ENCODE data around the gene GPR33. TPM values are rescaled to one million over a fixed set of nuclear protein-coding genes. Genes with fewer than 3 reads are reported as not detected.

Gene GPR33
- polyA plus RNA-seq, 1 experiment = not detected

DNA sequence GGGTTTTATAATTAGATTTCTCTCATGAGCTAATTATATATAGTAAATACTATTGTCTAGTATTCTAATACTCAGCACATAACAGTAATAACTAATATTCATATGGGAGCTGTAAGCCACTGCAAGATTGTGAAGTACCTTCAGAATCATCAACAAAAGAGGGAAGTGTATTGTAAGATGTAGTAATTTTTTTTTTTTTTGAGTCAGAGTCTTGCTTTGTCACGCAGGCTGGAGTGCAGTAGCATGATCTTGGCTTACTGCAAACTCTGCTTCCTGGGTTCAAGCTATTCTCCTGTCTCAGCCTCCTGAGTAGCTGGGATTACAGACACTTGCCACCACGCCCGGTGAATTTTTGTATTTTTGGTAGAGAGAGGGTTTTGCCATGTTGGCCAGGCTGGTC, 3.1 kb downstream of the GPR33 start:
- H3K9me3 ChIP-seq (ENCODE audit: control insufficient read depth, insufficient read depth, low read length) = no peaks in the 10 kb centered on the region
- no peak overlapping the region for H3K27ac ChIP-seq (ENCODE audit: low read depth, low read length)
- no peaks in the 10 kb centered on the region for H3K27me3 ChIP-seq (ENCODE audit: control insufficient read depth, insufficient read depth, low read length)
- POLR2A ChIA-PET = interaction anchor here (0.7 to 0.9 kb wide), 2 partner anchors 64 to 843 kb away, joined by 3 to 5 read pairs; partner anchors contain the start of gene HEATR5A
- no peak for TF ChIP-seq CTCF (IDR thresholded peaks at IDR 0.05; ENCODE audit: low read depth, low read length)
- H3K4me3 ChIP-seq (ENCODE audit: low read depth, low read length) = no peak overlapping the region
- CTCF ChIA-PET = no interaction called here
- no peak for DNase-seq (ENCODE audit: low read depth, low spot score)

GRCh38 chr14:31480156-31480555, 7.7 kb downstream of the GPR33 start:
- no peak overlapping the region for H3K4me3 ChIP-seq (ENCODE audit: low read depth, low read length)
- no peak overlapping the region for H3K27ac ChIP-seq (ENCODE audit: low read depth, low read length)
- H3K27me3 ChIP-seq (ENCODE audit: control insufficient read depth, insufficient read depth, low read length) = no peaks in the 10 kb centered on the region
- no peak for DNase-seq (ENCODE audit: low read depth, low spot score)
- H3K9me3 ChIP-seq (ENCODE audit: control insufficient read depth, insufficient read depth, low read length) = no peaks in the 10 kb centered on the region
- TF ChIP-seq CTCF (IDR thresholded peaks at IDR 0.05; ENCODE audit: low read depth, low read length) = no peak
- ChIA-PET CTCF (interaction anchor here (1.0 kb wide), 1 partner anchor 775 kb away, joined by 3 read pairs; no protein-coding TSS in a partner anchor), POLR2A (interaction anchor here (0.6 kb wide), 1 partner anchor 107 kb away, joined by 3 read pairs; no protein-coding TSS in a partner anchor)

DNA sequence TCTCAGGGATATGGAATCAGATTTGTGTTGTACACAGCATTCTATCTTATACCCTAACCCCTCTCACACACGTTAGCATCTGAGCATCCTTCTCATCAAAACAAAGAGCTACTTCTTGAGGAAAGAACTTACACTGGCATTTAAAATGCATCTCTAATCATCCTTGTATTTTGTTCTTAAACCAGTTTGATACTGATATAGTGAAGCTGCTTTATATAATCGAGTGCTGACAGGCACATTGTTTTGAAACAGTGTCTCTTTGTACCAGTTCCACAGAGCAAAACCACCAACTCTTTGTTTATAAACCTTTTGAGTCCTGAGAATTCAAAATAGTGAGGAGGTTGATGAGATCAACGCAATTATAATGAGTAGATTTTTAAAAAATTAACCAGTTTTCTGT, 8.8 kb downstream of the GPR33 start:
- DNase-seq (ENCODE audit: low read depth, low spot score) = no peak
- Histone ChIP-seq H3K27me3 (ENCODE audit: control insufficient read depth, insufficient read depth, low read length) (no peaks in the 10 kb centered on the region), H3K4me3 (ENCODE audit: low read depth, low read length) (no peak overlapping the region), H3K27ac (ENCODE audit: low read depth, low read length) (no peak overlapping the region), H3K9me3 (ENCODE audit: control insufficient read depth, insufficient read depth, low read length) (no peaks in the 10 kb centered on the region)
- TF ChIP-seq CTCF (IDR thresholded peaks at IDR 0.05; ENCODE audit: low read depth, low read length) = no peak
- CTCF ChIA-PET = interaction anchor here (0.6 kb wide), 1 partner anchor 594 kb away, joined by 3 read pairs; no protein-coding TSS in a partner anchor
- POLR2A ChIA-PET = no interaction called here

GRCh38 chr14:31477248-31477647, 10.6 kb downstream of the GPR33 start:
- ChIA-PET CTCF (no interaction called here), POLR2A (no interaction called here)
- no peak overlapping the region for H3K4me3 ChIP-seq (ENCODE audit: low read depth, low read length)
- DNase-seq (ENCODE audit: low read depth, low spot score) = no peak
- TF ChIP-seq CTCF (IDR thresholded peaks at IDR 0.05; ENCODE audit: low read depth, low read length) = no peak
- no peak overlapping the region for H3K27ac ChIP-seq (ENCODE audit: low read depth, low read length)
- no peaks in the 10 kb centered on the region for H3K27me3 ChIP-seq (ENCODE audit: control insufficient read depth, insufficient read depth, low read length)
- H3K9me3 ChIP-seq (ENCODE audit: control insufficient read depth, insufficient read depth, low read length) = no peaks in the 10 kb centered on the region

DNA sequence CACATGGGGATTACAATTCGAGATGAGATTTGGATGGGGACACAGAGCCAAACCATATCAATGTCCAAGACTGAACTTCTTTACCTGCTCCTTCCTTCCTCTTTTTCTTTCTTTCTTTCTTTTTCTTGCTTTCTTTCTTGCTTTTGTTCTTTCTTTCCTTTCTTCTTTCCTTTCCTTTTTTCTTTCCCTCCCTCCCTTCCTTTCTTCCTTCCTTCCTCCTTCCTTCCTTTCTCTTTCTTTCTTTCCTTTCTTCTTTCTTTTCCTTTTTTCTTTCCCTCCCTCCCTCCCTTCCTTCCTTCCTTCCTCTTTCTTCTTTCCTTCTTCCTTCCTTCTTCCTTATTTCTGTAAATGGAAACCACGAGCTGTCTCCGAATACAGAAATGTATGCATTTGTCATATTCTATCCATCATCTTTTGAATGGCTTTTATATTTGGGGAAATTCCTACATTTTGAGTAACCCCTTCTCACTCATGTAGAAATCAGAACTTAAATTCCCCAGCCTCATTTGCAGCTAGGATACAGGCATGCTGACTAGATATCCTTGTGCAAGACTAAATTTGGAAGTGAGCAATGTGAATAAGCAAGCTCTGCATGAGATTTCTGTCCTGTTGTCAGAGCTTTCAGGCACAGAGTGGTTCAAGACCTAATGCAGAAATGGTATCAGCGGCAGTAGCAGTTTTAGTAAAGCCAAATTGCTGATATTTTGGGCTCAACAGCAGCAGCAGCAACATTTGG, 11.5 kb downstream of the GPR33 start:
- Histone ChIP-seq H3K27ac (ENCODE audit: low read depth, low read length) (no peak overlapping the region), H3K27me3 (ENCODE audit: control insufficient read depth, insufficient read depth, low read length) (peaks cover 4% of the 10 kb centered on the region), H3K9me3 (ENCODE audit: control insufficient read depth, insufficient read depth, low read length) (no peaks in the 10 kb centered on the region), H3K4me3 (ENCODE audit: low read depth, low read length) (no peak overlapping the region)
- POLR2A ChIA-PET = no interaction called here
- CTCF ChIA-PET = no interaction called here
- TF ChIP-seq CTCF (IDR thresholded peaks at IDR 0.05; ENCODE audit: low read depth, low read length) = no peak
- no peak for DNase-seq (ENCODE audit: low read depth, low spot score)

All from AG04450 (cell line).